NCI-H69 (cell line): ENCODE measurements around the gene FNDC1.

Experiments used
- DNase-seq: peaks from one replicate; lab custom pipeline; 2025; lab: John Stamatoyannopoulos, UW

The FNDC1 gene

DNA sequence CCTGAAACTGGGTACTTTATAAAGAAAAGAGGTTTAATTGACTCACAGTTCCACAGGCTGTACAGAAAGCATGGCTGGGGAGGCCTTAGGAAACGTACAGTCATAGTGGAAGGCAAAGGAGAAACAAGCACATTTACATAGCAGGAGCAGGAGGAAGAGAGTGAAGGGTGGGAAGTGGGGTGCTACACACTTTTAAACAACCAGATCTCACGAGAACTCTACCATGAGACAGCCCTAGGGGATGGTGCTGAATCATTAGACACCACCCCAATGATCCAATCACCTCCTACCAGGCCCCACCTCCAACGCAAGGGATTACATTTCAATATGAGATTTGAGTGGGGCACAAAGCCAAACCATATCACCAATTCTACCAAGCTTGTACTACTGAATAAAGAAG, 7.4 kb upstream of the FNDC1 start:
- no peak for DNase-seq

DNA sequence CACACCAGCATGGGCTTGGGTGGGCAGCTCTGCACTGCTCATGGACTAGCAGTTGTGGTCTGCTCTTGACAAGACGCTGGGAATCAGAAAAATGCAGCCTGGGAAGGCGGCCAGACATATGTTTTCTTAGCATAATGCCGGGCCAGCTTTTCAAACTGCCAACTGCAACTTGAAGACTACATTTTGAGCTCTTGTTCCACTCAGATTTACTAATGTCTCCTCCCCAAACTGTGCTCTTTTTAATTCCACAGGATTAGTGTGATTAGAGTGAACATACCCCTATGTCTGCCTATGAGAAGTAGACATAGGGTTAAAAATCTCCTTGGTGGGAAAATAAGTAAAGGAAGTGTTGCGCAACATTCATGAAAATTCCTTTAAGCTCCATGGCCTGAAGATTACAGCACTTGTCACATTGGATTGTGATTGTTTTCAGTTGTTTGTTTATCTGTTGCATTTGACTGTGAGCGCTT, 5.3 kb upstream of the FNDC1 start:
- DNase-seq, result no peak

DNA sequence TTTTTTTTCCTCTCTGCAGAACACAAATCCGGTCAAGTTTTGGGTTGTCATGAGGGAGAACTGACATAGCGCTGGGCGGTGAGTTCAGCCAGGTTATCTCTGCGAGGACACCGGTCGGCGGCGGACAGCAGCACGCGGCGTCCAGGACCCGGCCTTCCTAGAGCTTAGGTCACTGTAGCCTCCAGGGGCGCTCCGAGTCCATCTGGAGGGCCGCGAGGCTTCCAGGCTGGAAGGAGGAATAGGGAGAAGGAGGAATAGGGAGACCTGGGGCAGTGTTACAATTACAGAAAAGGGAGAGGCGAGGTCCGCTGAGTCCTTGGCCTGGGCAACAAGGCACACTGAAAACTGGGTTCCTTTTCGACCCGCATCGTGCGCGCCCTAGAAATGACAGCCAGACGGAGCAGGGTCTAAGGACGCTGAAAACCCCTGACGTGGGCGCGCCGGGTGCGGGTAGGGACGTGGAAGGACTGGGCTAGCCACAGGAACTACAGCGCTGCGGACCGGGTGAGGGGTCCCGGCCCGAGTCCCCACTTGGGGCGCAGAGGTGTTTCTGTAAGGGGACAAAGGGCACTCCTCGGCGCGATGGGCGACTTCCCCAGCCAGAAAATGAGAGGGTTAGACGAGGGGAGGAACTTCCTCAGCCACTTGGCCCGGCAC, 536 bp upstream of the FNDC1 start:
- peak; percentile 3 for DNase-seq

DNA sequence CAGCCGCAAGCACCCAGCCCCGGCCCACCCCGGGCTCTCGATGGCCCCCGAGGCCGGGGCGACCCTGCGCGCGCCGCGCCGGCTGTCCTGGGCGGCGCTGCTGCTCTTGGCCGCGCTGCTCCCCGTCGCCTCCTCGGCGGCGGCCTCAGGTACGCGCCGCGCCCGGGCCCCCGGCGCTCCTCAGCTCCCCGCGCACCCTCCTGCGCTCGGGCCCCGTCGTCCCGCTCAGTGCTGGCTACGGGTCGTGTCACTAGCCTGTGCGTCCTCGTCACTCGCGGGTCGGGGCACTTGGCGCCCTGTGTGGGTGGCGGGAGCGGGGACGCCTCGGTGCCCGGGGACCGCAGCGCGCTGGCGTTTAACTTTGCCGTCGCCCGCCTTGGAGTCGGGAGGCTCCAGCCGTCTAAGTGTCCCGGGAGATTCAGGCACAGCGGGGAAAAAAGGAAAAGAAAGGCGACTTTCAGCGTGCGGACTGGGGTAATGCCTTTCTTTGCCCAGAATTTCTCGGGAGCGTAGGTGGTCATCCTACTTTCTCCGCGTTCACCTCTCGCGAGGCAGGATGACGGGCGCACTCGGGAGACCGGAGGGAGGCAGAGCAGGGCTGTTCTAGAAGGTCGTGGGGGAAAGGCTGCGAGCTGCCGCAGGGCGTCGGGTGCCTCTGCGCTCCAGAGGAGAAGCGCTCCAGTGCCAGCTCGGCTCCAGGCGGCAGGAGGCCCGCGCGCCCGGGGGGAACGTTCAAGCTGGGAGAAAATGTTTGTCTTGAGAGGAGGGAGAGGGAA, 545 bp downstream of the FNDC1 start:
- DNase-seq, result peak; percentile 48

DNA sequence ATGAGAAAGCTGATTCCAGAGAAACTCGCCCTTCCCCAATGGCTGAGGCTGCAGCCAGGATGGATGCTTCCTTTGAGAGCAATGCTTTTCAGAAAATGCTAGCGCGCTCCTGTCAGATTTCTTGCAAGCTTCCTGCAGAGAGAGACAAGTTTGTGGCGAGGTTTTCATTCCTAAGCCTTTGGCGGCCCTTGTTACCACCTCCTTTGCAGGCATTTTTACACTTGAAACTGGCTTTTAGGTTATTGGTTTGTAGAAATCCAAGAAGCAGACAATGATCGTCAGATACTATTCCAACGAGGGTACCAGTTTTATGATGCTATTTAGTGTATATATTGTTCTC, 1.1 kb downstream of the FNDC1 start:
- DNase-seq, result no peak

DNA sequence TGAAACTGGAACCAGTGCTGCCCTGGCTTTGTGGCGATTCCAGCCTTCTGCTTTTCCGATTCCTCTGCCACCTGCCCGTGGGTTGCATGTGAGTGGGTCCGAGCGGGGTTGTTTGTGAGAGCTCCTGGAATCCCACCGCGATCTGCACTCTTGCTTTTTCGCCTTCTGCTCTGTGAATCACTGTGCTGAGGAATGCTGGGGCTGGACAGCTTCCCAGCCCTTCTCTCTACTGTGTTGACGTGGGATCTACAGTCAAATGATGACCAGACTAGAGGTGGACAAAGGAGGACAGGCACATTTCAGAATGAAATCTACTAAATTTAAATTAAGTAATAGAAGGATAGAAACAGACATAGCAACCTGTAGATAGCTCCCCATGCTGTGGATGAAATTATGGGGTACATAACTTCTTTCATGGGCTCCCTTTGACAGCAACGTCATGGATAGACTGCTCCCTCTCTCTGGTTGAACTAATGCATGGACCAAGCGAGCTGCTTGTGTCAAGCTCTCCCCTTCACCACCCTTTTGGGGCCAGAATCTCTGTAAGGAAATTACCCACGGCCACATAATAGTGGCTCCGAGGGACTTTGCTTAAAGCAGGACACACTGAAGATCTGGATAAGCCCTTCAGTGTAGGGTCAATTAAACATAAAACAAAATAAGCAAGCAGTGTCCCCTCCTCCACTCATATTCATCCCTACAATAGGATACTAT, 2.0 kb downstream of the FNDC1 start:
- no peak for DNase-seq

DNA sequence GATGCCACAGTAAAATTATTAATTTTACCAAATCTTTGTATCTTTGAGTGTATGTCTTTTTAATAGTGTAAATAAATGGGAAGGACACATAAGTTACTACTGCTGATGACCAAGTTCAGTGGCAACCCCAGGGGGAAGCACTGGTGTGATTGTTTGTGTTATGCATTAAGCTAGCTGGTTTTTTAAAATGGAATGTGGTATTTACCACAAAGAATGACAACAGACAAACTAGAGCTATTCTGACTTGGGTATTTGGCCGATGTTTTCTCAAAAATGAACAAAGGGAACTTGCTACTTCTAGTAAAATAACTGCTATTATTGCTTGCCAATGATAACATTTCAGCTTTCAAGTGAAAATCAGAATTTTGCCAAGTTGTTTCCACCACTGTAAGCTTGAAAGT, 2.9 kb downstream of the FNDC1 start:
- no peak for DNase-seq

DNA sequence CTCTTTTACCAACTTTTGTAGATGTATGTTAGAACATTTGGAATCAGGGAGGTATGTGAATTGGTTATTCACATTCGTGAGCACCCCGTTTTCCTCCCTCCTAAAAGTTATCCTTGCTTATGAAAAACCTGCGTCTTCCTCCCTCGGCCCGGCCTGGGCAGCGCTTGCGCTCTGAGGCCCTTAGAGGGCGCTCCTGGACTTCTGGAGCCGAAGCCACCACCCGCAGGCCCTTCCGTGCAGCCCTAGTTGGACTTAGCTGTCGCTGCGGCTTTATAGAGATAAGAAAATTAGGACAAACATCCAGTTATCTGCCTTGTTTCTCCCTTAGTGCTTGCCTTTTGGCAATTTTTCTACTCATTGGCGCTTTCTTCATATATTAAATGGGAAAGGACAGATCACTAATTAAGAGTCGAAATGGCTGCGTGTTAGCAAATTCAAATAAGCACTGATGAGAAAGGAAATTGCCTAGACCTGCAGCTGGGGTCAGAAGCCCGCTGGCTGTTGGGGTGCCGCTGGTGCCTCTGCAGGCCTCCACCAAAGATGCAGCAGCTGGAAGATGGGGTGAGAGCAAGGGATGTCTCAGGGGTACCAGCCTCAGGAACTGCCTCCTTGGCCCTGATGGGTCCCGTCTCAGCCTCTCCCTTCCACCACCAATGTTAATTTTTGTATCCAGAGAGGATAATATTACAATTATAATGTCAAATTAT, 5.2 kb downstream of the FNDC1 start:
- DNase-seq, result peak; percentile 78

DNA sequence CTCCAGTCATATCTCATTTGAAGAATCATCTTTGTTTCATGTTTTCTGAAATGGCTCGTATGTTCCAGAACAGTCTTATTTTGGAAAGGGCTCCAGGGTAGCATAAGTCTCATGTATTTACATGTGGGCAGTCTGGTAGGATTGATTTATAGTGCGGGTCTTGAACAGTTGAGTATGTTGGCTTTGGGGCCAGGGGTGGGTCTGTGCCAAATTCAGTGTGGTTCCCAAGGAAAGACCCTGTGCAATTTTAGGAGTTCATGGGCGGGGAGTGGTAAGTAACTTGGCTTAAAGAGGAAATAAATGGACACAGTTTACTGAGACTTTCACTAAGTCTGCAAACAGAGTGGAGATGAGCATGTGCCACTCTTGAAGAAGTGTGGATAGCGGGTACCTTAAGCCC, 7.7 kb downstream of the FNDC1 start:
- DNase-seq, result no peak

DNA sequence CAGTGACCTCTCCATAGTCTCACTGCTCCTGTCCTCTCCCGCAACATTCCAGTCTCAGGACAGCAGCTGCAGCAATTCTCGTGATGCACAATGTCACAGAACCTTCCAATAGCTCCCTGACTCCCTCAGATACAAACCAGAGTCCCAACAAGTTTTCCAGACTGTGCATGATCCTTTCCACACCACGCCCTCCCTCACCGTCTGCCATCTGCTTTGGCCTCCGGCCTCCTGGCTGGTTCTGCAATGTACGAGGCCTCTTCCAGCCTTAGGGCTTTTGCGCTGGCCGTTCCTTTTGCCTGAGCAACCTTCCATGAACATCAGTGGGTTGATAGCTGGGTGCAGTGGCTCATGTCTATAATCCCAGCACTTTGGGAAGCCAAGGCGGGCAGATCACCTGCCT, 9.6 kb downstream of the FNDC1 start:
- no peak for DNase-seq

DNA sequence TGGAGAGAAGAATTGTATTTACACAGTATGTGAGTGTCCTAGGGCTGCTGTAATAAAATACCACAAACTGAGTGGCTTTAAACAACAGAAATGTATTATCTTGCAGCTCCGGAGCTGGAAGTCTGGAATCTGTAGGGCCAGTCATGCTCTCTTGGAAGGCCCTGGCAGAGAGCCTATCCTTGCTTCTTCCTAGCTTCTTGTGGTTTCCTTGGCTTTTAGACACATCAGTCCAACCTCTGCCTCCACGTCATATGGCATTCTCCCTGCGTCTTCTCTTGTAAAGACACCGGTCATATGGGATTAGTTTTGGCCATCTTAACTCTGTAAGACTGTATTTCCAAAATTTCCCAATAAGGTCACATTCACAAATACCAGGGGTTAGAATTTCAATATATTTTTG, 10.8 kb downstream of the FNDC1 start:
- DNase-seq, result no peak

DNA sequence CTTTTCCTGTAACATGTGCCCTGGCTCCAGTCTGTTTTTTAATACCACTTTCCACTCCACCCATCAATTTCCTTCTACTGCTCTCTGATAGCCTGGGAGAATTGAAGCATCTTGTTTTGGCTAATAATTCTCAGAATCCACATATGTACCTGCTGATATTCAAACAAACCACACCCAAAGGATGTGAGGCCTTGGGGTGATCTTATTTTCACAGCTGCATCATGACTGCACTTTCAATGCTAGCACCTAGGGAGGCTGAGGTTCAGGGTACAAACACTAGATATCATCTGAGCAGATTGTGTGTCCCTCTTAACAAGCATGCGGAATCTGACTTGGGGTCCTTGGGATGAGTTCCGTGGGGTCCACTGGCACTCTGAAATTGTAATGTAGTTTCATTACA, 12.7 kb downstream of the FNDC1 start:
- DNase-seq, result no peak

DNA sequence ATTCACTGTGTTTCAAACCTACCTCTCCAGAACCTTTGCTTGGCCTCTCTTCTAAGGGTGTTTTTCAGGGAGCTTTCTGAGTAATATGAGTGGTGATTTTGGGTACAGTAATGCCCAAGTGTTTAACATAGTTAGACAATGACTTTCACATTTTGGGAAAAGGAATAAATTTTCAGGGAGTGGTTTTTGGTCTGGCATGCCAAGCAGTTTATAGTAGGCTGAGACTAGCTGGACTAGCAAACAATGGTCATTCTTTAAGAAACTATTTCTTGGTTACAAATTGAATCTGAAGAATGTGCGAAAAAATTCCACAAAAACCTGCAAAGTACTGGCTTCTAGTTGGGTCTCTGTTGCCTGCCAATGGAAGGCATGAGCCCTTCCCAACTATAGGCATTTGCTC, 15.4 kb downstream of the FNDC1 start:
- no peak for DNase-seq

DNA sequence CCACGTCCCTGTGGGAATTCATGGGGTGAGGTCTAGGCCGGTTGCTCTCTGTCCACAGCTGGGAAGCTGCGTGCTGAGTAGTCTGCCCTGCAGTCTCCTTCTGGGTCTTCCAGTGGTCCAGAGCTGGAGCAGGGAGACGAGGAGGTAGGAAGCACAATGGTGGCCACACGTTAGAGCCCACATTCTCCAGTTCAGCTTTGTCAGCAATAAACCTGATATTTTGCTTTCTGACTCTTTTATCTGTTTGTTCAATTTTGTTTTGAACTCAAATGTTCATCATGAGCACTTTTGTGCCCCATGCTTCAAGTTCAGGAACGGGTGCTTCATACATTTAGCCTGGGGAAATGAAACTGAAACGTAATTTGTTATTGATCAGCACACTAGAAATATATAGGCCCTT, 21.3 kb downstream of the FNDC1 start:
- no peak for DNase-seq

DNA sequence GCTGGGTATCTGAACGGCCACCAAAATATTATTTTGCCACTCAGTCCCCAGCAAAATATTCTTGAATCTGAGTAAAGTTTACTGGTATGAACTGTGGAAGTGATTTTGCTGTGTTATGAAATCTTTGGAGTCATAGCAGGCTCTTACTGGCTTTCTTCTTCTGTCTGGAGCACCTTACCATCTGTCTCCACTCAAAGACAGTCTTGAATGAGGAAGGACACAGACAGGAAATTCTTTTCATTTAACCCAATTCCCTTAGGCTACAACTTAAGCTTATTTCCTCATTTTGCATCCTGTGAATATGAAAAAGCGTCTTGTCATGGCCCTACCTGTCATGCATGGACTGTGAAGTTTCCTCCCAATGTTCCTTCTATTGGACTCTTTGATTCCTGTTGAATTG, 24.7 kb downstream of the FNDC1 start:
- no peak for DNase-seq

DNA sequence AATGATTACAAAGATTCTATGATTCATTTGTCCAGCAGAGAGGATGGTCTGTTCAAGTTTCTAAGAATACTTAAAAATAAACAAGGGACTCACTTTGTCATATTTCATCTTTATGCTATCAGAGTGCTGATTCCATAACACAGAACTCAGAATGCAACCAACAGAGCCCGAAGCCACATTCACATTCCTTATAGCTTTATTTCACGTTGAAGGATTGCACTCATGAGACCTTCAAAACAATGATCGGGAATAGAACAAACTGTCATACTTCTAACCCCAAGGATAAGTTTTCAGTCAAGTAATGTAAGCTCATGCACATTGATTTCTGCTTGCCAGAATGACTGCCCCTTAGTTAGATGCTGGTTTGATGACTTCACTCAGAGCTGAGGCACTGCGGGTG, 25.2 kb downstream of the FNDC1 start:
- no peak for DNase-seq

DNA sequence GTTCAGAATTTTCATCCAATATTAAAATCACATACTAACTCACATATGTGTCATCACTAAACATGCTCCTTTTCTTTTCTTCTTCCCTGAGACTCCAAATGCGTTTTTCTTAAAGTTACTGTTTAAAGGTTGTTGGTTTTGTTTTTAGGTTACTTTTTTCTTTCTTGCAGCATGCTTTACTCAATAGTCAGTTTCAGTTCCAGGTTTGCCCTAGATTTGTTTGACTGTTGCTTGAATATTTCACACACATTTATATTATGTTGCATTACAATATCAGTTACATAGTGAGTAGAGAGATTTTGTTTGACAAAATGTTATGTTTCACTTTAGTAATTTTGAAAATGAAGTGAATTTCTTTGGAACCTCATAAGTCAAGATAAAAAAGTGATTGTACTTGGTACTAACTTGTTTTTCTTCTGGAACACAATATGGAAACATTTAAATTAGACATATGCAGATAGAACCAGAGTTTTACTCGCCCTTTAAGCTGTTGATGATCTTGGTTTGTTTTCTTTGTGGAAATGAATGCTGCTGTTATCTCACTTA, 27.3 kb downstream of the FNDC1 start:
- no peak for DNase-seq

DNA sequence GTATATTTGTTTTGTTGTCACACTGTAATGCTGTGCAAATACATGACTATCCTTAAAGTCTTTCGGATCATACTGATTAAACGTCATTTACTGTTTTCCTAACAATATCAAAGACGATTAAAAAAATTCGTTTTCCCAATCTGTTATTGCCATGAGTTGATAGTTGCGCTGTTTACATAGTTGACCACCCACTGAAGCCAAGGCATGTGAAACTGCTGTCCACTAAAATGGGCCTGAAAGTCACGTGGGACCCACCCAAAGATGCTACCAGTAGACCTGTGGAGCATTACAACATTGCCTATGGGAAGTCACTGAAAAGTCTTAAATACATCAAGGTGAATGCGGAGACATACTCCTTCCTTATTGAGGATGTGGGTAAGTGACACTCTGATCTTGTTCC, 28.1 kb downstream of the FNDC1 start:
- DNase-seq, result no peak

DNA sequence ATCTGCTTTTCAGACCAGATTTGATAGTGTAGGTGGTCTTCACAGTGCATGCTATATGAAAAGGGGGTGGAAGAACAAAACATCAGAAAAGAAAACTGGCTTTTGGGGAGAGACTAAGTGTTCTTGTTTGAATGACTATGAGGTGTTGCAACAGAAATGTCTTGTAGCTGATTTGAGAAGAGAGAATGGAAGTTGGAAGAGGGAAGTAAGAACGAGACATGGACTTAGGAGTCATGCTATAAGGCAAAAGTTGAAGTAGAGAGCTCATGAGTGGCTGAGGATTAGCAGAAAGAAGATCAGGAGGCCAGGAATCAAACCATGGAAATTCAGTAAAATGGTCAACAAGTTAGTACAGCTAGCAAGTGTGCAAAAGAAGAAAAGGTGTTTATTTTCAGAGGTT, 32.1 kb downstream of the FNDC1 start:
- DNase-seq, result no peak

DNA sequence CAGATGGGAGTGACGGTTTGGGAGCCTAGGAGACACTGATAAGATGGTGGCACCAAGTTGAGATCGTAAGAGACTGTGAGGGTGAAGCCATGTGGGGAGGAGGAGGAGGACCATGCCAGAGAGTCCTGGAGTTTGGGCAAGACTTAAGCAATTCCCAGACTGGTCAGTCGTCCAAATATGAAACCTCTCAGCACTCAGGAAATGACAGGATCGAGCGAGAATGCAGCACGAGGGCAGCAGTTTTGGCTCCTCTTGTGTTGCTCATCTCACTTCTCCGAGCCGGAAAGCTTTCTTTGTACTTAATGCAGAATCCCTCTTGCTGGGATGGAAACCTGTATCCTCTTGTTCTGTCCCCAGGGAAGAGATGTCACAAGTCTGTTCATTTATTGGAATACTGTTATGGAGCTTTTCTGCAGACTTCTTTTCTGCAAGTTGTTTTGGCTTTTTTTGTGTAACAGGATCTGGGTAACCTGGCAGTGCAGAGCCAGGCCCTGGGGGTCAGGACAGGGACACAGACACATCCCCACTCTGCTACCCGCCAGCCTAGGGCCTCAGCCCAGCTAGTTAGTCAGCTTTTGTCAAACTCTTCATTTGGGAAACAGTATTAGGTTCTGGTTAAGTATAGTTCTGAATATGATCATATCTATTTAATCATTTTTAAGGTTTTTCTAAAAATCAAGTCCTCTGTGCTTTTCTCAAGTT, 34.3 kb downstream of the FNDC1 start:
- no peak for DNase-seq

DNA sequence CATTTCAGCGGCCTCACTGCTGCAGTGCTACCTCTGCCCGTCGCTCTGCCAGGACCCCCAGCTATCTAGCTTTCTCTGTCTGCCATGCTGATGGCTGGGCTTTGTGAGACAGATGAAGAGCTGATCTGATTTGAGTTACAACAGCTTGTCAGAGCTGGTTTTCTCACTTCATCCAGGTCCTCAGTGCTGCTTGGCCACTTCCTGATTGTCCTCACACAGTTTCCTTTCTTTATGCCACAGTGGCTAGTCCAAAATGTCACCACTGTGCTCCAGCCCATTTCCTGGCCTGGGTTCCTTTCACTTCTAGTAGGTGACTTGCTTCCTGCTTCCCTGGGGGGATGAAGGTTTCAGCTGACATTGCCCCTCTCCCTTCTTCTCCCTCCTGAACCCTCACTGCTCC, 35.4 kb downstream of the FNDC1 start:
- no peak for DNase-seq

DNA sequence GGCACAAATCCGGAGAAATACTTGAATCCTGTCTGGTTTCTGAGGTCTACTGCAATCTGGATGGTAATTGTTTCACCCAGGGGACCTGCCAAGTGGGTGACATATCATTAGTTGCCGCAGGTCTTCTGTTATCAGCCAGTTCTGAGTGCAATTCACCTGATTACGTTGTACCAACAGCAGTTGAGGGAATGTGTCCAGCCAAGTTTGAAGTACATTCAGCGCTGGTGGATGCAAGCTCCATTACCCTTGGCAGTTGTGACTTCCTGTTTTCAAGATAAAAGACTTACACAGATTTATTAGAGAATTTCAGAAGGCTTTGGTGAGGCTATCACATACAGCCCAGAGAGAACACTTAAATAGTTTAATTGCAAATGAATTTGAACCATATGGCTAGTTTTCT, 42.8 kb downstream of the FNDC1 start:
- DNase-seq, result no peak
